Activated T-helper 1 cell treated with anti-CD3 and anti-CD28 coated beads, Interleukin-2, amount 50 U/mL, for 16 hours (primary cell): Measurements from ENCODE around the gene HSDL2.
"Not testable (repeated sequence)": the region's sequence is repeated elsewhere in the genome, so short reads cannot be mapped to it uniquely, and the experiment has no call there.

Experiments
- DNase-seq, 2 donors: peaks; one replicate each; pipeline ENCODE4 v3.0.0-alpha.2; 2020; ENCODE audit warnings: low read depth in 1 of 2, low spot score in 1 of 2

The HSDL2 gene

DNA sequence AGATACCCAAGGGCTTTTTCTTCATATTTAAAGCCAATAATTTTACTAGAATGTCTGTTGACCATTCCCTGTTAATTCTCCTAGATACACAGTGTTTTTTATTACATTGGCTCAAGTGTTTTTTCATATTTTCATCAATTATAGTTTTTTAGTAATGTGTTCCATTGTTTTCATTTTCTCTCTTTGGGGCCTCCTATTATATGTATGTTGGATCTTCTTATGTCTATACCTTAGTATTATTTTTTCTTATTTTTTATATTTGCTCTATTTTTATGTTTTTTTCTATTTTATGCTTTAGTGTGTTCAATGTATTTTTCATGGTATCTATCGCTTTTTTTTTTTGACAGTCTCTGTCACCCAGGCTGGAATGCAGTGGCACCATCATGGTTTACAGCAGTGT lies 114.2 kb downstream of the HSDL2 start:
- DNase-seq: no peak

DNA sequence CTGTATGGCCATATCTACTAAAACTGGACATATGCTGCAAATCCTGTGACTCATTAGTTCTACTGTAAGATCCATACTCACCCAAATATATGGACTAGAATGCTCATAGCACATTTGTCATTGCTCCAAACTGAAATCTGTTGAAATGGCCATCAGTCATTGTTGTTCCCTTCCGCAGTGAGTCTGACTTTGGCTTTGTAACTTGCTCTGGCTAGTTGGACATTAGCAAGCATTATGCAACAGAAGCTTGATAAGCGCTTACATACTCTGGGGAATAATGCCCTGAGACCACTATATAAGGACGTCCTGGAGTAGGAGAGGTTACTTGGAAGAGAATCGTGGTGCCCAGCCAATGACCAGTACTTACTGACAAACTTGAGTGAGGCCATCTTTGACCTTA lies 115.7 kb downstream of the HSDL2 start:
- no peak for DNase-seq

DNA sequence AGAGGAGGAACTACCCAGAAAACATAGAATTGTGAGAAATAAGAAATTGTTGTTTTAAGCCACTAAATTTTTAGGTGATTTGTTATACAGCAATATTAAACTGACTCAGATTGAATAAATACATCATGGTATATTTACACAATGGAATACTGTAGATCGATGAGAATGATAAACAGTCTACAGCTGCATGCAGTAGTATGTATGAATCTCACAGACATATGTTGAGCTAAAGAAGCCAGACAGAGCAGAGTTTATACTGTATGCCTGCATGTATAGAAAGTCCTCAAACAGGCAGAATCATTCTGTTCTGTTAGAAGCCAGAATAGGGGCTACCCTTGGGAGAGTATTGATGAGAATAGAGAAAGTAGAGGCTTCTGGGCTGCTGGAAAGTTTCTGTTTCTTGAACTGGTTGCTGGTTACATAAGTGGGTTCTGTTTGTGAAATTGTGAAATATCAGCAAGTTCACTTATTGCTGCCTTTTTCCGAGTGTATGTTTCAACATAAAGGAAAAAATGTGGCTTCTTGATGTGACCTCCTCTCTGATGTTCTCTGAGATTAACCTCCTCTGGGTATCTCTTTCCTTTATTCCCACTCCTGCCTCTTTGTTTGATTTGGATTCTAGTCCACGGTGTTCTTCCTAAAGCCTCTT lies 116.3 kb downstream of the HSDL2 start:
- no peak for DNase-seq

DNA sequence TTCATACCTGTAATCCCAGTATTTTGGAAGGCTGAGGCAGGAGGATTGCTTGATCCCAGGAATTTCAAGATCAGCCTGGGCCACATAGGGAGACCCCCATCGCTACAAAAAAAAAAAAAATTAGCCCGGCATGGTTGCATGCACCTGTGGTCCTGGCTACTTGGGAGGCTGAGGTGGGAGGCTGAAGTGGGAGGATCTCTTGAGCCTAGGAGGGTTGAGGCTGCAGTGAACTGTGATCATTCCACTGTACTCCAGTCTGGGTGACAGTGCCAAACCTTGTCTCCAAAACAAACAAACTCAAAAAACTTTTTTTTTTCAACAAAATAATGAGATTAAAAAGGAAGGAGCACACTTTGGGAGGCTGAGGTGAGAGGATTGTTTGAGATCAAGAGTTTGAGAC lies 120.9 kb downstream of the HSDL2 start:
- DNase-seq: no peak

DNA sequence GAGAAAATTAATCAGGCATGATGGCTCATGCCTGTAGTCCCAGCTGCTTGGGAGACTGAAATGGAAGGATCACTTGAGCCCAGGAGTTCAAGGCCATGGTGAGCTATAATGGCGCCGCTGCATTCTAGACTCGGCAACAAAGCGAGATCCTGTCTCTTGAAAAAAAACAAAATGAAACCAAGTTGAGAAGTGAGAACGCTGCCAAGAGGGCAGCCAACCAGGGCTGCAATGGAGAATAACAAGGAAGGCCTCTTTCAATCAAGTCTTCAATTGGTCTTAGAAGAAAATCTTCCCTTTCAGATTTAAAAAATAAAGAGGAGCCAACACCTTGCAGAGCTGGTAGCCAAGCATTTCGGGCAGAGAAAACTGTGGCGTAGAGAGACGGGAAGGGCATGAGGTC lies 121.4 kb downstream of the HSDL2 start:
- no peak for DNase-seq

DNA sequence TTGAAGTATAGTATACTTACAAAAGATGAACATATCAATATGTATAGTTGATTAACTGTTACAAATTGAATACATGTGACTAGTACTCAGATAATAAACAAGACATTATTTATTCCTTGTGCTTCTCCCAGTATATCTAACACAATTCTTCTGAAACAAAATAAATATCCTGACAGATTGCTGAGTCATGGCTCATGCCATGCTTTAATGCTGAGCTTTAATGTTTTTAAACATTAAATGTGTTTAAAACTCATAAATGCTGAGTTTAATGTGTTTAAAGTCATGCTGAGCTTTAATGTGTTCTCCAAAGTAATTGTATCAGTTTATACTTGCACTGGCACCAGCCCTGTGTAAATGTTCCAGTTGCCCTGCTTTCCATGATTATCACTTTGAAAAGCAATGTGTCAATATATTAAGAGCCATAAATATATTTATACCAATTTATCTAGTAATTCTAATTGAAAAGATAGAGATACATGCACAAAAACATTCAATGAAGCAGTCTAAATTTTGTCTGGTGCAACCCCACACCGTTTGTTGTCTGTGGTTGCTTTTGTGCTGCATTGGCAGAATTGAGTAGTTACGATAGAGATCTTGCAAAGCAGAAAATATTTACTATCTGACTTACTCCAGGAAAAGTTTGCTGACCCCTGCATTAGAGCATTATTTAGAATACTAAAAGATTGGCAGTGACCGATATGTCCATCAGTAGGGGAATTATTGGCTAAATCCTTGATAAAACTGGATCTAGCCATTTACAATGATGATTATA lies 122.5 kb downstream of the HSDL2 start:
- DNase-seq: no peak

DNA sequence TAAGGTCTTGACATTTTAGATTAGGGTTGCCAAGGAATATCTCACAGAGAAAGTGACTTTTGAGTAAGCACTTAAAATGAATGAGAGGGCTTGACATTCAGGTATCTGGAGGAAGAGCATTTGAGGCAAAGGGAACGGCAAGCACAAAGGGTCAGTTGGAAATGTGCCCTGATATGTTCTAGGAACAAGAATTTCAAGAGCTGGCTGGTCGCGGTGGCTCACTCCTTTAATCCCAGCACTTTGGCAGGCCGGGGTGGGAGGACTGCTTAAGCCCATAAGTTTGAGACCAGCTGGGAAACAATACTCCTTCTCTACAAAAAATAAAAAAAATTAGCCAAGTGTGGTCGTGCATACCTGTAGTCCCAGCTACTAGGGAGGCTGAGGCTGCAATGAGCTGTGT lies 123.3 kb downstream of the HSDL2 start:
- no peak for DNase-seq

DNA sequence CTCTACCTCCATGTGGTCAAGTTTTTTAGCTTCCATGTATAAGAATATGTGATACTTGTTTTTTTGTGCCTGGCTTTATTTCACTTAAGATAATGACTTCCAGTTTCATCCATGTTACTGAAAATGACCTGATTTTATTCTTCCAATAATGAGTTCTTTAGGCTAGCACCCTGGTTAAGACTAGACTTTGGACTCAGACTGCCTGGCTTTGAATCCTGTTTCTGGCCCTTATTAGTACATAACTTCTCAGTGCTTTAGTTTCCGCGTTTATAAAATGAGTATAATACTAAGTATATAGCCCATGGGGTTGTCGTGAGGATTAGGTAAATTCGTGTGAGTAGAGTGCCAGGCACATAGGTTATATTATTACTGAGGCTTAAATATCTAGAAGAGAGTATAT lies 125.2 kb downstream of the HSDL2 start:
- DNase-seq: no peak

DNA sequence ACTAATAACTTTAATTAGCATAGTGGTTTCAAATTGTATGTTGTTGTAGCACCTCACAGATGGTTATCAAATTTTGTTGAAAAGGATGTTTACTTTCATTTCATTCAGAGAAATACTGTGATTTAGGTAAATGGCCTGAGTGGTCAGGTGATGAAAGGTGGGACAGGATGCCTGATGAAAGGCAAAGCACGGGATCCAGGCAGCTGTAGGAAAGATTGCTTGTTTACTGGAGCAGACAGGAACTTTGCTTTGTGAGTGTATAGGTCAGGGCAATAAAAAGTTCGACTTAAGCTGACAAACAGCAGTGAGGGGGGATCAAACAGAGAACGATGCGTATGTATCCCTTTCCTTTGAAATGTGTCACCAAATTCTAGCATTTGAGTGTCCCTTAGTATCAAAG lies 125.7 kb downstream of the HSDL2 start:
- no peak for DNase-seq

DNA sequence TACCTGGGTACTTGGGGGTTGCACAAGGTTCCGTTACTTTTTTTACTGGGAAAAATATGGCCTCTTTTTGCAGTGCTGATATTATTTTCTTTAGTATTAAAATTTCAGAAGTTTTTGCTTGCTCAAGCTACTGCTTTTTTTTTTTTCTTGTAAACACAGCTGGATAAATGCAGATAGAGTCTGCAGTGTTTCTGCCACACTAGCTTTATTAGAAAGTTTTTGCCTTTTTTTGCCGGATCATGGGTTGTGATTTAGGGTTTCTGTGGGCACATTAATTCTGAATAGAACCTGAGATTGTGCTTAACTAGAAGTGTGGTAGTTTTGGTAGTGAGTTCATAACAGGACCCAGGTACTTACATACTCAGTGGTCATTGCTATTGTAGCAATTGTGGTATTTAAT lies 126.7 kb downstream of the HSDL2 start:
- DNase-seq: no peak

DNA sequence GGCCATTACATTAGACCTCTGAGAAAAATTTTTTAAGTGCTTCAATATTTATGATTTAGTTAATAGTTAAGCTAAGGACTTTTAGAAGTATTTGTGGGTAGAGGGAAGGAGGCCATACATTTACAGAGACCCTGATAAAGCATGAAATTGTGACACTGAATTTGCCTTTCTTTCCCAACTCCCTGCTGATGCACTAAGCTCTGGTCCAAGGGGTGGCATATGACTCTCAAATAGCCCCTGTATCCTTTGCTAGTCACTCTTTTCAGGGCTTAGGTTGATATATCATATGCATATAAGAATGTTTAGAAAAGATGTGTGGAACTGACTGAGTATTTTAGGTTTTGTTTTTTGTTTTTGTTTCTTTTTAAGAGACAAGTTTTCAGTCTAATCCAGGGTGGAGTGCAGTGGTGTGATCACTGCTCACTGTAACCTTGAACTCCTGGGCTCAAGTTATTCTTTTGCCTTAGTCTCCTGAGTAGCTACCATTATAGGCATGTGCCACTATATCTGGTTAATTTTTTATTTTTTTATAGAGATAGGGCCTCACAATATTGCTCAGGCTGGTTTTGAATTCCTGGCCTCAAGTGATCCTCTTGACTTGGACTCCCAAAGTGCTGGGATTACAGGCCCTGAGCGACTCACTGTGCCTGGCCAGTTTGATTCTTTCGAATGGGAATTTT lies 127.2 kb downstream of the HSDL2 start:
- no peak for DNase-seq

DNA sequence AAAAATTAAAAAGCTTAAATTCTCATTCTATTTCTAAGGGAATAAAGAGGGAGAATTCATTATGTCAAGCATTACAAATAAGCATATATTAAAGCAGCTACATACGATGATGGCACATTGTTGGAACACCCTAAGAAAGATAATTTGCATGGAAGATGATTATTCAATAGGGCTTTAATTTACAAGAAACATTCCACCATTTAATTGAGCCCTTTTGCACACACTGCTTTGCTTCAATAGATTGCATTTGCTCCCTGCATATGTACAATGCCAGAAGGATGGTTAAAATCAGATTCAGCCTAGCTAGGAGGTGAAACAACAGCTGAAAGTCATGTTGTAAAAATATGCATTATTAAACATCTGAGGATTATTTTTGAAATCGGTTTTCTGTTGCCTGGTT lies 128.5 kb downstream of the HSDL2 start:
- DNase-seq: no peak

DNA sequence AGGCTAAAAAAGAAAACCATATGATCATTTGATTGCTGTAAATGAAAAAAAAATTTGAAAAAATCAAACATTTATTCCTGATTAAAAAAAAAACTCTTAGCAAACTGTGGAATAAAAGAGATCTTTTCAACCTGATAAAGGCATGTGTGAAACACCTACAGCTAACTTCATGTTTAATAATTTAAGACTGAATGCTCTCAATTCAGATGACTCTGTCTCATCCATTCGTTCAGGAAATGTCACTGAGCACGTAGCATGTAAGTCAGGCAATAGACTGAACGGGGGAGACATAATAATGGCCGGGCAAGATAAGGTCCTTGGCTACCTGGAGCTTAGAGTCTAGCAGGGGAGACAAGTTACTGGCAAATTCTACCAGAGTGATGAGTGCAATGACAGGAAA lies 132.5 kb downstream of the HSDL2 start:
- DNase-seq: not testable (repeated sequence)

DNA sequence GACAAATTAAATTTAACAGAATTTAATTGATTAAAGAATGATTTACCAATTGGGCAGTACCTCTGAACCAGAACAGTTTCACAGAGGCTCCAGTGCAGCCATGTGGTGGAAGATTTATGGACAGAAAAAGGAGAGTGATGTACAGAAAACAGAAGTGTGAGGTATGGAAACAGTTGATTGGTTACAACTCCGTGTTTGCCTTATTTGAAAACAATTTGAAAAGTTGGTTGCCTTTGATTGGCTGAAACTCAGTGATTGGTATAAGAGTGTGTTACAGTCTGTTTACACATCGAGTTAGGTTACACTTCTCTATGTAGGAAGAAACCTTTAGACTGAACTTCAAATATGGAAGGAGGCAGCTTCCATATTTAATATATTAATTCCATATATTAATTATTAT lies 136.9 kb downstream of the HSDL2 start:
- no peak for DNase-seq

DNA sequence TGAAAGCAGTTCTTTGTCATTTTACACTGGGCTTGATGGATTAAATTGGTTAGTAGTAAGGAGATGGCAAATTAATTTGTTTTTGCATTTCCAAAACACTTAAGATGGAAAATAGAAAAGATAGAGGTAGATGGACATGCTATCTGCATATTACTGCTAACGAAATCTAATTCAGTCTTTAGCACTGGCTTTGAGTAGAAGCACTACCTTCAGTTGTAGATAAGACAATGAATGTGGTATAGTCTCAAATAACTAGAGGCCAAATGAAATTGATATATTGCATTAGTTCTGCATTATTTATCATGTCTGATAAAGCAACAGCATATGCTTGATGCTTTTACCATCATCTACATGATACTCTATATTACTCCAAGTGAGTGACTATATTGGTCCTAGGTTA lies 140.2 kb downstream of the HSDL2 start:
- no peak for DNase-seq

DNA sequence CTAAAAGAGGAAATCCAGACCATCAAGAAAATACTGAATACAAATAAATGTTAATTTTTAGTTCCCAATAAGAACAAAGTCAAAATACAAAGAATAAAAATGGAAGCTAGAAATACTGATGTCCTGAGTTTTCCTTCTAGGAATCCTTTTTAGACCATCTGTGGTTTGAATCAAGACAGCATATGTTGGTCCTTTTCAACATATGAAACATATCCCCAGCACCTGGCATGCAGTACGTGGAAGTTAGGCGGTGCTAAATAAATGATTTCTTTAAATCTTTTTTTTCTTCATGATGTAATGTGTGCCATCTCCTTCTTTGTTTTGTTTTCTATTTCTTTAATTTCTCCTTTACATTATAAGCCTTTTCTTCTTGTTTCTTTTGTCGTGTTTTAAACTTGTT lies 140.7 kb downstream of the HSDL2 start:
- DNase-seq: no peak
